Kidney (tissue), 14 donors: ENCODE results near the gene PHF8. TPM values are rescaled to one million over a fixed set of nuclear protein-coding genes. Genes with fewer than 3 reads are reported as not detected.

Source experiments
- DNase-seq, 5 donors: peaks; one replicate each; pipeline ENCODE4 v3.0.0-alpha.2; 2013 to 2020
- FAIRE-seq: peaks from 2 replicates; lab custom pipeline; 2012; peaks lifted over from hg19 to GRCh38; lab: Jason Lieb, UNC
- H3K27ac ChIP-seq, 2 donors: one replicate each; pipeline ENCODE4 v1.7.0; 2013; ENCODE audit warnings: low read depth in 2 of 2, low read length in 2 of 2, inconsistent platforms in 1 of 2
- H3K27me3 ChIP-seq: one replicate; pipeline ENCODE4 v1.7.1; 2013; ENCODE audit warnings: low read length, inconsistent platforms; ENCODE audit not compliant: control insufficient read depth, insufficient read depth
- H3K36me3 ChIP-seq, 3 donors: one replicate each; pipeline versions ENCODE4 v1.7.0 to v1.7.1; 2013; ENCODE audit warnings: low read length in 3 of 3, control low read depth in 1 of 3, inconsistent platforms in 1 of 3; ENCODE audit not compliant: insufficient read depth in 3 of 3, control insufficient read depth in 2 of 3
- H3K4me1 ChIP-seq, 3 donors: one replicate each; pipeline versions ENCODE4 v1.7.0 to v1.7.1; 2013; ENCODE audit warnings: low read length in 3 of 3, inconsistent platforms in 1 of 3, low read depth in 1 of 3; ENCODE audit not compliant: control insufficient read depth in 2 of 3, insufficient read depth in 2 of 3
- H3K4me3 ChIP-seq, 3 donors: one replicate each; pipeline versions ENCODE4 v1.7.0 to v1.8.1; 2013; ENCODE audit warnings: low read length in 3 of 3, control low read depth in 1 of 3, inconsistent platforms in 1 of 3
- H3K9ac ChIP-seq, 3 donors: one replicate each; pipeline versions ENCODE4 v1.7.0 to v1.7.1; 2013; ENCODE audit warnings: low read length in 3 of 3, control low read depth in 1 of 3, inconsistent platforms in 1 of 3
- H3K9me3 ChIP-seq, 3 donors: one replicate each; pipeline versions ENCODE4 v1.7.0 to v1.7.1; 2013; ENCODE audit warnings: low read length in 3 of 3, control low read depth in 1 of 3, inconsistent platforms in 1 of 3; ENCODE audit not compliant: control insufficient read depth in 2 of 3, insufficient read depth in 1 of 3
- intact Hi-C: fragments of 100-400 bp; cut with DNase I; formaldehyde crosslinking; loops from one replicate; pipeline ENCODE4 v1.11.1; 2022
- polyA plus RNA-seq: library from polyadenylated mRNA; stranded (reverse); fragments of 350-450 nt; fragmentation: Illumina TruSeq; extraction: RNeasy Lipid Tissue Mini Kit (QIAGEN cat#74804); gene quantifications from one replicate; pipeline ENCODE4 v1.2.3, GENCODE V29; 2014; ENCODE audit warnings: low read depth, low replicate concordance; ENCODE audit not compliant: insufficient read depth
- total RNA-seq: library from RNA; stranded (reverse); fragmentation: NEBNext Ultra II Directional; extraction: Animal tissue kit (Norgen Biotek cat#: 25700); gene quantifications from one replicate; pipeline ENCODE4 v1.2.1, GENCODE V29; 2021
- TF ChIP-seq, protein P1 (sequence below): IDR thresholded peaks from 3 replicates; pipeline ENCODE4 v1.5.1; 2012; ENCODE audit warnings: mild to moderate bottlenecking, moderate library complexity, borderline replicate concordance; ENCODE audit not compliant: insufficient read depth; ENCODE audit errors: extremely low read depth
- donor health status: control.
- donor health status: control.
- donor health status: control.
- donor health status: control.
- donor health status: control.
- donor health status: DM: yes; HTN: yes; CAD: no.
- donor health status: Normal renal cell carcinoma (clear cell type).

Gene PHF8
- total and polyA plus RNA-seq, 2 donors from 2014 or later: 5.0 to 34.1 TPM

DNA sequence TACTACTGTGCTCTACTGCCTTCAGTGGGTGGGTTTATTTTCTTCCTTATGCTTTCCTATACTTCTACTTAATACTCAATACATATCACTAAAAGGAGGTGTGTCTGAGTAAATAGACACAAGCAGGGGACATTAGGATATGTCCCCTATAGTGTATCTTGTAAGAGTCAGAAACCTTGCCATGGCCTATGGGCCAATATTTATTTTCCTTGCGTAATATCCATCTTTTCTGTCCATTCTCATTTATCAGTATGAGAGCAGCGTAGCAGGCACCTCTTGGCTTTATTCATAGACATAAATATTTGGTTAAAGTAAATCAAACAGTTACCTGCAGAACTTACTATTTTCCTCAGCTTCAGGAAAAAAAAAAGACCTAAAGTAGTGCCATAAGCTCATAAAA is 46.6 kb upstream of the PHF8 start:
- no peaks in the 10 kb centered on the region for H3K9me3 ChIP-seq
- intact Hi-C loops: no loop called here
- DNase-seq (no peak), FAIRE-seq (no peak)
- H3K36me3 ChIP-seq: no peaks in the 10 kb centered on the region
- H3K9ac ChIP-seq: no peak overlapping the region
- H3K4me1 ChIP-seq: no peaks in the 10 kb centered on the region
- H3K27me3 ChIP-seq: no peaks in the 10 kb centered on the region
- H3K4me3 ChIP-seq: no peak overlapping the region
- TF ChIP-seq, protein P1, sequence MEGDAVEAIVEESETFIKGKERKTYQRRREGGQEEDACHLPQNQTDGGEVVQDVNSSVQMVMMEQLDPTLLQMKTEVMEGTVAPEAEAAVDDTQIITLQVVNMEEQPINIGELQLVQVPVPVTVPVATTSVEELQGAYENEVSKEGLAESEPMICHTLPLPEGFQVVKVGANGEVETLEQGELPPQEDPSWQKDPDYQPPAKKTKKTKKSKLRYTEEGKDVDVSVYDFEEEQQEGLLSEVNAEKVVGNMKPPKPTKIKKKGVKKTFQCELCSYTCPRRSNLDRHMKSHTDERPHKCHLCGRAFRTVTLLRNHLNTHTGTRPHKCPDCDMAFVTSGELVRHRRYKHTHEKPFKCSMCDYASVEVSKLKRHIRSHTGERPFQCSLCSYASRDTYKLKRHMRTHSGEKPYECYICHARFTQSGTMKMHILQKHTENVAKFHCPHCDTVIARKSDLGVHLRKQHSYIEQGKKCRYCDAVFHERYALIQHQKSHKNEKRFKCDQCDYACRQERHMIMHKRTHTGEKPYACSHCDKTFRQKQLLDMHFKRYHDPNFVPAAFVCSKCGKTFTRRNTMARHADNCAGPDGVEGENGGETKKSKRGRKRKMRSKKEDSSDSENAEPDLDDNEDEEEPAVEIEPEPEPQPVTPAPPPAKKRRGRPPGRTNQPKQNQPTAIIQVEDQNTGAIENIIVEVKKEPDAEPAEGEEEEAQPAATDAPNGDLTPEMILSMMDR: no peak
- no peak overlapping the region for H3K27ac ChIP-seq

GRCh38 chrX:54089191-54089590 is 44.9 kb upstream of the PHF8 start:
- Histone ChIP-seq H3K27me3 (no peaks in the 10 kb centered on the region), H3K9ac (no peak overlapping the region), H3K36me3 (peaks cover 0 to 3% (median 0%) of the 10 kb centered on the region in 3 donors), H3K27ac (no peak overlapping the region), H3K9me3 (no peaks in the 10 kb centered on the region), H3K4me3 (no peak overlapping the region), H3K4me1 (no peaks in the 10 kb centered on the region)
- TF ChIP-seq, protein P1: no peak
- DNase-seq: no peak
- intact Hi-C loops: no loop called here
- FAIRE-seq: no peak

DNA sequence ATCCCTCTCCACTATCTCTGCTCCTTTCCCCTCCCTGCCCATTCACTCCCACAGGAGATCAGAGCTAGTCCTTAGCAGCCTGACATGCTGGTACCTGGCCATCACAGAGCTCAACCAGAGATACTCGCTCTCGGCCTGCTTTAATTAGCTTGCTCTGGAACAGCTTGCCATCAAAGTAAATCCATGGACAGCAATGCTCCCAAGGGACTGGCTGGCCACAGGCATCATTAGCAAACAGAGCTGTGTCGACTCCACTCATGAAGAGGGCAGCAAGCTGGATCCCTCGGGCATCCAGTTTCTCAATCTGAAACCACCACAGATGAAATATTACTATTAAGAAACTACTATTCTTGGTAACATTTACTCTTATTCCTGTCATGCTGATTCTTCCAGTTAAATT is 43.4 kb upstream of the PHF8 start:
- no peaks in the 10 kb centered on the region for H3K4me1 ChIP-seq
- DNase-seq (no peak), FAIRE-seq (no peak)
- no peak overlapping the region for H3K27ac ChIP-seq
- intact Hi-C loops: no loop called here
- peaks cover 0 to 3% (median 0%) of the 10 kb centered on the region in 3 donors for H3K36me3 ChIP-seq
- no peak overlapping the region for H3K9ac ChIP-seq
- H3K4me3 ChIP-seq: no peak overlapping the region
- no peaks in the 10 kb centered on the region for H3K9me3 ChIP-seq
- TF ChIP-seq, protein P1: no peak
- H3K27me3 ChIP-seq: no peaks in the 10 kb centered on the region

DNA sequence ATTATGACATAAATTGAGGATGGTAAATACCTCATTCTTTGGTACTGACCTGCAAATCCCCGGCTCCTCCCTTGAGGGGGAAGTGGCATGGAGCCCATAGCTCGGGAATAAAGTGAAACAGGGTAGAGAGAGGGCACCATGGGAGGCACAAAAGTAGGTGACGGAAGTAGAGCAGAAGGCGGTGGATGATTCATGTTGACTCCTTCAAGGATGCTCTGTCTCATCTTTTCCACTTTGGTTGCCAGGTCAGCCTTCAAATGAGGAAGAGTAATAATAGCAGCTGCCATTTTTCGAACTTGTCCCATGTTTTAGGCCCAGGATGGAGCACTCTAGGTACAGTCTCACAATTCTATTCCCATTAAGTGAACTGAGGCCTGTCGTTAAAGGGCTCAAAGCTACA is 41.4 kb upstream of the PHF8 start:
- no peak for FAIRE-seq
- TF ChIP-seq, protein P1: no peak
- no peaks in the 10 kb centered on the region for H3K27me3 ChIP-seq
- no peaks in the 10 kb centered on the region for H3K9me3 ChIP-seq
- H3K36me3 ChIP-seq: peaks cover 0 to 3% (median 0%) of the 10 kb centered on the region in 3 donors
- no peak overlapping the region for H3K4me3 ChIP-seq
- DNase-seq: no peak
- H3K9ac ChIP-seq: no peak overlapping the region
- no peaks in the 10 kb centered on the region for H3K4me1 ChIP-seq
- intact Hi-C loops: no loop called here
- H3K27ac ChIP-seq: no peak overlapping the region
